GM12874 (cell line): ENCODE data around the gene FARP1.

Experiments used
- TF ChIP-seq, protein P1 (sequence below): IDR thresholded peaks from 2 replicates; pipeline ENCODE4 v1.5.1; 2011; ENCODE audit warnings: low read depth, mild to moderate bottlenecking, control low read depth, low read length, moderate library complexity; ENCODE audit not compliant: insufficient read depth

FARP1 gene

DNA sequence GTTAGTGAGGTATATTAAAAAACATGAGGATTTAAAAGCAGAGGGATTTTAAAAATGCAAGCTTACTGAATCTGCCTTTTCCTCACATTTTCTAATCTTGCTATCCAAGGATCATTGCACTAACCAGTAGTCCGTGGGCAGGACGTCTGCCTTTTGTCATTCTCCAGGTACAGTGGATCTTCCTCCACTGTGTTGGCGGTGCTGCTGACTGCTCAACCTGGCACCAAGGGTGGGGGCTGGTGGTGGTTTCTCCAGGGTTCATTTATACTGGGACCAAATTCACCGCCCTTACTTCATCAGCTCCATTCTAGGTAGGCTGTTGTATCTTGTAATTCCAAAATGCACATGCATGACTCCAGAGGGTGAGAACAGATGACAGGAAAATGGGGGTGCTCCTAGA is 264.7 kb downstream of the FARP1 start:
- TF ChIP-seq, protein P1, sequence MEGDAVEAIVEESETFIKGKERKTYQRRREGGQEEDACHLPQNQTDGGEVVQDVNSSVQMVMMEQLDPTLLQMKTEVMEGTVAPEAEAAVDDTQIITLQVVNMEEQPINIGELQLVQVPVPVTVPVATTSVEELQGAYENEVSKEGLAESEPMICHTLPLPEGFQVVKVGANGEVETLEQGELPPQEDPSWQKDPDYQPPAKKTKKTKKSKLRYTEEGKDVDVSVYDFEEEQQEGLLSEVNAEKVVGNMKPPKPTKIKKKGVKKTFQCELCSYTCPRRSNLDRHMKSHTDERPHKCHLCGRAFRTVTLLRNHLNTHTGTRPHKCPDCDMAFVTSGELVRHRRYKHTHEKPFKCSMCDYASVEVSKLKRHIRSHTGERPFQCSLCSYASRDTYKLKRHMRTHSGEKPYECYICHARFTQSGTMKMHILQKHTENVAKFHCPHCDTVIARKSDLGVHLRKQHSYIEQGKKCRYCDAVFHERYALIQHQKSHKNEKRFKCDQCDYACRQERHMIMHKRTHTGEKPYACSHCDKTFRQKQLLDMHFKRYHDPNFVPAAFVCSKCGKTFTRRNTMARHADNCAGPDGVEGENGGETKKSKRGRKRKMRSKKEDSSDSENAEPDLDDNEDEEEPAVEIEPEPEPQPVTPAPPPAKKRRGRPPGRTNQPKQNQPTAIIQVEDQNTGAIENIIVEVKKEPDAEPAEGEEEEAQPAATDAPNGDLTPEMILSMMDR: no peak

GRCh38 chr13:98409281-98409680 is 266.4 kb downstream of the FARP1 start:
- TF ChIP-seq, protein P1: no peak

DNA sequence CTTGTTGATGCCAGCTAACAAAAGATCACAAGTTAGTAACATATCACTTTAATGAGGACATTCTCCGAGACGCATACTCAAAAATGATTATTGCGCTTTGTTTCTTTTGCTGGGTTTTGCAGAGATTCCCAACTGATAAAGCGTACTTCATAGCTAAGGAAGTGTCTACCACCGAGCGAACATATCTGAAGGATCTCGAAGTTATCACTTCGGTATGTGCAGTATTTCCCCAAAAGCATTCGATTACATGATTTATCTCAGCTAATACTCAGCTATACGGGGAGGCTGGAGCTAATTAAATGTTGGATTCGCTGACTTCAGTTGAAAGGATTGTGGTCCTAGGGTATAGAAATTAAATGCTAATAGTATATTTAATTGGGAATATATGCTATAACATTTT is 267.7 kb downstream of the FARP1 start:
- TF ChIP-seq, protein P1: no peak

GRCh38 chr13:98411013-98411412 is 268.1 kb downstream of the FARP1 start:
- TF ChIP-seq, protein P1: no peak

DNA sequence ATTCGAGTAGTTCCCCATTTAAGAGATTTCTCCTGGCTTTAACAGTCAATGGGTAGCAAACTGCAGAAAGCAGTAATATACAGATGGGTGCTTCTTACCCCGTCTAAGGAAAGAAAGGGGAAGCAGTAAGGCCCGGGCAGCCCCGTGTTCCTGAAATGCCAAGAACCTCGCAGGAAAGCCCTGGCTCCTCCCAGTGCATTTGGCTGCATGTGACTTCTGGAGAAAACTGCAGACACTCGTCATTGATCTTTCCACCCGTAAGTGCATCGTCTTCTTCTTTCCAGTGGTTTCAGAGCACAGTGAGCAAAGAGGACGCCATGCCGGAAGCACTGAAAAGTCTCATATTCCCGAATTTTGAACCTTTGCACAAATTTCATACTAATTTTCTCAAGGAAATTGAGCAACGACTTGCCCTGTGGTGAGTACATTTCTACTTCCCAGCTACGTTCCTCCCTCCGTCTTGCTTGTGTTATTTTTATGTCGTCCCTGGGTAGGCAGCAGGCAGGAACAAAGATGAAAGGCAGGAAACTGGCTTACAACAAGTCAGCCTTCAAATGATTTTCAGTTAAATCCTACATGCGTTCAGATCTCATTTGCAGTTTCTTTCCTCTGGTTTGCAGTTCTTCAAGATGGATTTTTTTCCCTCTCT is 268.8 kb downstream of the FARP1 start:
- TF ChIP-seq, protein P1: no peak

- TF ChIP-seq, protein P1: no peak
These were observed 270.9 kb downstream of the FARP1 start for GRCh38 chr13:98413796-98414195.

DNA sequence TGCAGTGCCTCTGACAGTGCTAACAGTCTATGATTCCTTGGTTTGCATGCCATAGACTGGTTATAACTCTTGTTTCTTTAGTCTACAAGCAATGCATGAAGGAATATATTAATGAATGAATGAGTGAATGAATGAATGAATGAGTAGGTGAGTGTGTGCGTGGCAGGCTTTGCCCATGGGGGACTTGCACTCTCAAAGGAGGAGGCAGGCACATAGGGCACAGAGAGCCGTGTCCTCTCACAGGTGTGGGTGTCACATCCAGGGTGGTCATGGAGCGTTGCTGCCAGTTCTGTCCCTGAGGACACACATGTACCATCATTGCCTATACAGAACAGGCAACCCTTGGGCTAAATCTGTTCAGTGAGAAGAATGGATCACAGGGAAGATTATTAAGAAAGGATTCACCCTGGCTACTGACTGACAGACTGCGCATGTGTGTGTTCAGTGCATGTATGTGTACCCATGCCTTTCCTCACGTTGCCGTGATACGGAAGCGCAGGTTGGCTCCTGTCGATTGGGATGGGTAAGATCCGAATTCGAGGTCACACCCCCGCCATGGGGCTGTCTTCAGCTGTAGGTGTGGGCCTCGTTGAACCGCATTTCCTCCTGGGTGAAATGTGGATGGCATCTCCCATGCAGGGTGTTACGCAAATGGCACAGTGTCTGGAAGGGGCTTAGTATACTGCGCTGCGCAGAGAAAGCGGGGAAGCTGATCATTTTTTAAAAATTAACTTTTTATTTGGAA is 272.6 kb downstream of the FARP1 start:
- TF ChIP-seq, protein P1: no peak
